Stimulated activated CD8-positive, alpha-beta memory T cell treated with anti-CD3 and anti-CD28 coated beads, Interleukin-2, amount 100 ng/mL, for 48 hours (primary cell): ENCODE results near the gene ASXL1.

ENCODE experiments used
- DNase-seq, 2 donors: peaks; one replicate each; pipeline ENCODE4 v3.0.0-alpha.2; 2020; ENCODE audit warnings: low read depth in 2 of 2

Gene ASXL1

DNA sequence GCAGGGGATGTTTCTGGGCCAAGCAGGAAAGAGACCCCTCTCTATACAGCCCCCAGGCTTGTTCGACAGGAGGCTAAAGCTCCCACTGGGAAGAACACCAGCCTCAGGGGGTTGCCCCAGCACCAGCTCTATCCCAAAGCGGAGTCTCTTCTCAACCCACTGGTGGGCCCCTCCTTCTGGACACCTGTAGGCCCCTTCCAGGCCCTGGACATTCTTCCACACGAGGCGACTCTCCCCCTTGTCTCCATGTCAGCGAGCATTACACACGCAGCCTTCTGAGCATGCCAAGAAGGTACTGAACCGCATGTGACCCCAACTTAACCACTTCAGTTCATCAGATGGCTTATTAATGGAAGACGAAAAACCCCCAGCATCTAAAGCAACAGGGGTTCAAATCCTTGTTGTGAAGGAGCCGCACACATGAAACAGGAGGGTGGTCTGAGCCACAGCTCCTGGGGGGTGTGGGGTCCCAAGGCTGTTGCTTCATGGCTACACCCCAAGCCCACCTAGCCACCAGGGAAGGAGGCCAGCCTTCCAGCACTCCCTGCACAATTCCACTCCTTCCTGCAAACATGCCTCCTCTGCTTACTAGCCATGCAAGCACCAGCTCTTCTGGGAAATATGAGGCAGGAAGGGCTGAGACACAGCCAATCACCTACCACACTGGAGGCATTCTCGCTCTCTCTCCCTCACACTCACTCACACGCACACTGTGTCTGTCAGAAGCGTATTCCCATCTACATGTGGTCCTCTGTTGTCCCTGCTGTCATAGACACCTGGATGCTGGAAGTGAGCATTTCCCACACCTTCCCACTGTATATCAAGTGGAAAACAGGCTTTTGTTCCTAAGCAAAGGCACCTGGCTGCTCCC lies 122.5 kb downstream of the ASXL1 start:
- DNase-seq = no peak

DNA sequence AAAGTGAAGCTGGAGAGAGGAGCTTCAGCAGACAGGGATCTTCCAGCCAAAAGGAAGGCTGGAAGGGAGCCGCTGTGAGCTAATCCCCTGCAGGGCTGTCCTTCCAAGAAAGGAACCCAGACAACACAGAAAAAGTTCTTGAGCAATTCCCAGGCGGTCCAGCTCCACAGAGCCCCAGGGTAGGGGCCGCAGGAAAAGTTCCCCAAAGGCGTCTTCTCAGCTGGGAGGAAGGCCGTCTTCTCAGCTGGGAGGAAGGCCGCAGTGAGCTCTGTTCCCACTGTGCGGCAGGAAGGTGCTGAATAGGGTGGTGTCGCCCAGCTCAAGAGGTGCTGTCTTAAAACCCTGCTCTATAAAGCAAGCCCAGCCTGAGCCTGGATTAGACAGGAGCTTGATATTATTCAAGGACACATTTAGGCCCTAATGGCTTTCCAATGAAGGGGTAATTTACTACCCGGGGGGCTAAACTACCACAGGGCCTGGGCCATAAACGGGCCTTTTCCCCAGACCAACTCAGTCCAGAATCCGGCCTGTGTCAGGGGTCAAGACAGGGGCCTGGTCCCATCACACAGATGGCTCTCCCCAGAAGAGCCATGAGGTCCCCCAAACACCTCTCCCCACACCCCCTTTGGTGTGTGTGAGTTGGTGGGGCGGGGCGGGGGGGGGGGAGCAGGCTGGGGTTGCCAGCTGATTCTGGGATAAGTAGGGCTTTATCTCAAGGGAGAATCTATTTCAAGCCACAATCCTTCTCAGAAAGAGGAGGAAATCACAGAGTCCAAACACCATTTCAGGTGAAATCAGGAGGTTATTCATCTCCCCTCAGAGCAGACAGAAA lies 123.4 kb downstream of the ASXL1 start:
- DNase-seq = no peak

DNA sequence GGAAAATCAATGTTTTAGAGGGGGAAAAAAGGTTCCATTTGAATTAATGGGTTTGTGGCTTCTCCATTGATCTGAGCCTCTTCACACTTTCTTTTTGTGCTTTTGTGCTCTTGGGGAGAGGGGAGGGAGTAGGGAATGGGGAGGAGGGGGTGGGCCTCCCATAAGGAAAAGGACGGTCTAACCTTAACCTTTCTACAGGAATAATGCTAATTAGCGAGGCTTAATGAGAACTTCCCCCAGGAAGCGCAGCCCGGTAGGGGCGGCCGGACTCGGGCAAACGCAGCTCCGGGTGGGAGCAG lies 124.0 kb downstream of the ASXL1 start:
- no peak for DNase-seq

DNA sequence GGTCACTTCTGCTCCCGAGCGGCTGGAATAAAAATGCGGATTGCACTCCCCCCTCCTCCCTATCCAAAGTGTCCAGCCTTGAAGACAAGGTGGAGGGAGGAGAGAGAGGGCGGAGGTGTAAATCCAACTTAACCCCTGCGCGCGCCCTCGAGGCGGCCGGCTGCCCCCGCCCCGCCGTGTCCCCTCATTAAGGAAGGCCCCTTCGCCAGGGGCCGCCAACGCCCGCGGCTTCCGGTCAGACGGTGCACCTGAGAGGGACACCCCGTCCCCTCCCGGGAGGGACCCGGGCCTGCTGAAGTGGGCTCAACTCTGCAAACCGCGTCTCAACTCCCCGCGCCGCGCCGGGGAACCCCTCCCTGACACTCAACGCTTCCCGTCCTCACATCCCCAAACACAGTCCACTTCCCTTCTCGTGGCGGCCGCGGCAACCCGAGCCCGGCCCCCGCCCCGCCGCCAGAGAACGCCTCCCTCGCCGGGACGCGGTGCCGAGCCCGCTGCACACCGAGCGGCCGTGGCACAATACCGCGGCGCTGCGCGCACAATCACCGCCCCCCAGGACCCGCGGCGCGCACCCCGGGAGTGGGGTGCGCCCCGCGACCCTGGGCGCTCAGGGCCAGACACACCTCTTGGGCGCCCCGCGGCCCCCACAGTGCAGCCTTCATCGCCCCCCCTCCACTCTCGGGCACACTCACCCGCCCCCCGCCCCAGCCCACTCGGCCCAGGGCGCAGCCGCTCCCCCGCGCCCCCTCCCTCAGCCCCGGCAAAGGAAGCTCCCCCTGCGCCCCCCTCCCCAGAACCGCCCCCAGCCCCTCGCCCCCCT lies 124.5 kb downstream of the ASXL1 start:
- no peak for DNase-seq

DNA sequence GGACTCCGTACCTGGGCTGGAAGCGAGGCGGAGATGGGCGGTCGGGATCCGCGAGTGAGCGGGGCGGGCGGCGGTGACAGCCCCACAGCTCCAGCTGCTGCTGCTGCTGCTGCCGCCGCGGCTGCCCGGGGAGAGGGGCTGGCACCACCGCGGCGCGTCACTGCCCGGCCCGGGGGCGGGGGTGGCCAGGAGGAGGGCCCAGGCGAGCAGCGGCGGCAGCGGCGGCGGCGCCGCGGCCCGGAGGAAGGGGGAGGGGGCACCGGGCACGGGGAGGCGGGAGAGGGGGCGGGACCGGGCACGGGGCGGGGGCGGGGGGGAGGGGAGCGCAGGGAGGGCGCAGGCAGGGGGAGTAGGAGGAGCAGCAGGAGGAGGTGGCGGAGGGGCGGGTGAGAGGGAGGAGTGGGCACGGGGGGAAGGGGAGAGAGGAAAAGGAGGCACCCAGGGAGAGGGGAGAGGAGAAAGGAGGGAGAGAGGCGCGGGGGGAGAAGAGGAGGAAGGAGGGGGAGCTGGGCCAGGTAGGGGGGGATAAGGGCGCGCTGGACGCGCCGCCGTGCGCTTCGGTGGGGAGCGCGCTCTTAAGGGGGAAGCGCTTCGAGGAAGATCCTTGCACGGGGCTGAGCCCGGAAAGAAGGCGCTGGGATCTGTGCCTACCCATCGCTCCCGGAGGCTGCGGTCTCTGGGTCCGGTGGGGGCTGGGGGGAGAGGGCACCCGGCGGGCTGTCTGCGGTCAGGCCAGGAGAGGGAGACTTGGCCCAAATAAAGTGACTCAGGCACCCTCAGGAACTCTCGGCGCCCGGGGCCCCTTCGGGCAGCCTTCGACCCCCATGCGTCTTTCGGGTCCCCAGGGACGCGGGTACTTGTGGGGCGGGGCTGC lies 125.5 kb downstream of the ASXL1 start:
- peak; percentile 47 to 50 for DNase-seq

DNA sequence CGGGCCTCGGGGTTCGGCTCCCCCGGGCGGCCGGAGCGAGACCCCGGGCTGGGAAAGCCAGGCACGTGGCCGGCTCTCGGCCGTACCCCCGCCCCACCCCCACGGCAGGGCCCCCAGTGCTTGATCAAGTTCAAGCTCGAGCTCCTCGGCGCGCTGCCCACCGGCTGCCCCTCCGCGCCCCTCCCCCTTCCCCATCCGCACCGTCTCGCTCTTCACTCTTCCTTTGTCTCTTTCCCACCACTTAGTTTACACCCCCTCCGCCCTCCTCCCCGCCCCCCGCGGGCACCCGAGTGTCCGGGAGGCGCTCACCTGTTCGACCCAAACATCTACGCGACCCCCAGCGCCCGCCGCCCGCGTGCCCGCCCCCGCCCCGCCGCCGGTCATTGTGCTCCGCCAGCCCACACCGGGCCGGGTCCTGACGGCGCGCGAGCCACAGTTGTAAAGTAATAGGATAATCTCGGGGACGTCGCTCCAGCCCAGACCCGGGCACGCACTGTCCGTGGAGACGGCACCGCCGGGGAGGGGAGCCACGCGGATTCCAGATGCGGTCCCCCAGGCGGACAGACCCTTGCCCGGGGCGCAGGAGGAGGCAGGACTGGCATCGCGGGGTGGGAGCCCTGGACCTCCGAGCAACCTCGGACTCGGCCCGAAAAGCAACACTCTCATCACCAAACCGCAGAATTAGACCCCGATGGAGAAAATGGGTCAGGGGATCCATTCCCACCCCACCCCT lies 126.3 kb downstream of the ASXL1 start:
- no peak for DNase-seq

DNA sequence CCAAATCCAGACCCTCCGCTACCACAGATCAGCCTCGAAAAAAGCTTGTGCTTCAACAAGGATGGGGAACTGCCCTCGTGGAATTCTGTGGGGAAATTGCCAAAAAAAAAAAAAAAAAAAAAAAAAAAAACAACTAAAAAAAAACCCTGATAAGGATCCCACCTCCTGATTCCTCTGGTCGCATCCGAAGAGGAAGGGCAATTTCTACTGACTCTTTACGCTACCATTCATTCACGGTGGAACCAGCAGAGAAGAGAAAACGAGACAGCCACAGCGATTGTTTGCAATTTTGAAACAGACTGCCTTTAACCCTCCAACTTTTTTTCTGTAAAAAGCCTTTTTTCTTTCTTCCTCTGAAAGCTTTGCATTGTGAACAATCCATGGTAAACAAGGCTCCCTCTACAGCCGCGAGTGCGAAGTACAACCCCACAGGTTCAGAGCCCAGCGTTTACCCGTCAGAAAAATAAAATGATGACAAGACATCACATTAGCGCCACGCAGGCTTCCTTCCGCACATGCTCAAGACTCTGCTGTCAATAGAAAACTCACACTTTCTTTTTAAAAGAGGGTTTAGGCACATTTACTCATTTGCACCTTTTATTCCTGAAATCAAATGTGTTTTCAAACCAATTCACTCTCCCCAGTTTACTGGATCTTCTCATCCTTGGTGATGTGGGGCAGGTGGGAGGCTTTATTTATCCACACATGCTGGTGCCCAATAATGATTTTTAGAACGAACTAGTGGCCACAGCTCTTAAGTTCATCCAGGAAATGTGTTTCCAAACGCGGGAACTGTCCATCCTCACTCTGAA lies 127.0 kb downstream of the ASXL1 start:
- DNase-seq = peak; percentile 44 to 70

DNA sequence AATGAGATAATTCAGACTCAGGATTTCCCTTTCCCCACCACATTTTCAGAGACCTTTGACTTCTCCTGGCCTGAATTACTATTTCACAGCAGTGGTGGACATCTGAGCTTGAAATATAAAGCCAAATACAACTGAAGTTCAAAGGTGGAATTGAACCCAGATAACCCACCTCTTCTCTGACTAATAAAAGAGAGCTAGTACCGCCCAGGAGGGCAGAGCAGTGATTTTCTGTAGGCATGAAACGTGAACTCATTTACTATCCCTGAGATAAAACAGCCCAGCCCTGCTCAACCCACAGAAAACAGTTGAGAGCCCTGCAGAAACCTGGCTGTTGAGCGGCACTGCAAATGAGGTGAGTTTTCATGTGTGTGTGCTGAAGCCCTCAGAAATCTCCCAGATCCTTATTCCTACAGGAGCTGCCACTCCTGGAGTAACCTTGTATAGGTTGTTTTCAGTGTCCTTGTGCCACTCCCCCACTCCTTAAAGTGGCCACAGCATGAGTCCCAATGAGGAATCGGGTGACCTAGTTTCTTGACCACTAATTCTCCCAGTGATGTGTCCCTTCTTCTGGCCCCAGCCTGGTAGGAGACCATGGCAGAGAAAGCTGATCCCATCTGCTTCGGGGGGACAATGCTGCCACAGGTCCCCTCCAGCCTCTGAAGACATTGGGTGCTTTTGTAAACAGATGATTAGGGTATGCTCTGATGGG lies 127.8 kb downstream of the ASXL1 start:
- DNase-seq = no peak

DNA sequence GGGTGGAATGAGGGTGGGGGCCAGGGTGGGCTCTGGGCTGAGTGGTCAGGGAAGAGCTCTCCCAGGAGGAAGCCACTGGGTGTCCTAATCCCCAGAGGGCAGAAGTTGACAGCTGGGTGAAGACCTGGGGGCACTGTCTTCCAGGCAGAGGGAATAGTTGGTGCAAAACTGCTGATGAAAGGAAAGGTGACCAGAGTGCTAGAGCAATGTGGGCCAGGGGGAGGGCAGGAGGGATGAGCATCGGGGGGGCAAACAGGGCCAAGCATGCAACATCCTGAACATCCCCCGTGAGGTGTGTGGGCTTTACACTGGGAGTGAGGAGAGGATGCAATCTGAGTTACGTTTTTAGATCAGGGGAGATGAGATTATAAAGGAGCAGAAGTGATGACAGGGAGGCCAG lies 129.2 kb downstream of the ASXL1 start:
- no peak for DNase-seq

DNA sequence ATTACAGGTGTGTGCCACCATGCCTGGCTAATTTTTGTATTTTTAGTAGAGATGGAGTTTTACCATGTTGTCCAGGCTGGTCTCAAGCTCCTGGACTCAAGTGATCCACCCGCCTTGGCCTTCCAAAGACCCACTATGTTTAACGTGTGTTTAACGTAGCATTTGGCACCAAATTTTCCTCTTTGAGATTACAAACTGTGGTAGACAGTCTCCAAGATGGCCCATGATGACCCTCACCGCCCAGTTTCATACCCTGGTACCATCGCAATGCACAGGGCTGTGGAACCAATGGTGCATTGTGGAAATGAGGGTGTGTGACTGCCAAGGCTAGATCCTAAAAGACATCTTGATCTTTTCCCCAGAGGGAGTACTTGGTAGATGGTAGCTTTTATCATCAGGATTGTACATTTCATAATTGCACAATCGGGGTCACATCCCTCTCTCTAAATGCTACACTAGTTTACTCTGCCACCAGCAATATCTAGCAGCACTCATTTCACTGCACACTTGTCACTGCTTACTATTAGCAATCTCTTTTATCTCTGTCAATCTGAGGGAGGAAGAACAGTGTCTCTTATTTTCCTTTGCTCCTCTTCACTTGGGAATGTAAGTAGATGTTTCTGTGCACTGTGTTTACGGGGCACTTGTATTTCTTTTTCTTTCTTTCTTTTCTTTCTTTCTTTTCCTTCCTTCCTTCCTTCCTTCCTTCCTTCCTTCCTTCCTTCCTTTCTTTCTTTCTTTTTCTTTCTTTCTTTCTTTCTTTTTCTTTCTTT lies 130.1 kb downstream of the ASXL1 start:
- DNase-seq = no peak
